Gastrocnemius medialis (tissue), 4 donors: ENCODE measurements around the gene GRIK4.

Experiments
- POLR2A ChIP-seq, 2 donors: fragments of 450-650 bp; IDR thresholded peaks; one replicate each; pipeline ENCODE4 v1.6.1; 2017; ENCODE audit warnings: antibody characterized with exemption in 2 of 2, mild to moderate bottlenecking in 2 of 2, moderate library complexity in 2 of 2
- TF ChIP-seq, protein P1 (sequence below), 5 experiments: fragments of 450-650 bp in 3 of 5; fragments of 200-600 bp in 2 of 5; sonication (generic) in 2 of 5; IDR thresholded peaks in 4 of 5; conservative IDR thresholded peaks in 1 of 5; 1 replicate in 4 of 5; 2 replicates in 1 of 5; pipeline ENCODE4 v1.5.1; 2016 to 2019; ENCODE audit warnings: antibody characterized with exemption in 5 of 5, mild to moderate bottlenecking in 3 of 5, moderate library complexity in 3 of 5

DNA sequence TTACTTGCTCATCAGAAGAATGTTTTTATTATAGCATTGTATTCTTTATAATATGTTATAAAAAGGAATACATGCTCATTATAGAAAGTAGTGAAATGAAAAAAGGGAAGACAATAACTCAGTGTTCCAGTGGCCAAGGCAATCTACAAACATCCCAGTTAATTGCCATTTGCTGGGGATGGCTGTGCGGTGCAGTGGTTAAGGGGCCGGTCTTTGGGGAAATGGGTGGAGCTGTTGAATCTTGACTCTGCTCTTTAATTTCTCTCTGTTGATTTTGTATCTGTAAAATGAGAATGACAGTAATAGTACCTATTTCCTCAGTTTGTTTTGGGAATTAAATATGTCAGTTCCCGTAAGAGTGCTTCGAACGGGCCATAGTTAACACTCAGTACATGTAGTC, 299.7 kb downstream of the GRIK4 start:
- TF ChIP-seq, protein P1, sequence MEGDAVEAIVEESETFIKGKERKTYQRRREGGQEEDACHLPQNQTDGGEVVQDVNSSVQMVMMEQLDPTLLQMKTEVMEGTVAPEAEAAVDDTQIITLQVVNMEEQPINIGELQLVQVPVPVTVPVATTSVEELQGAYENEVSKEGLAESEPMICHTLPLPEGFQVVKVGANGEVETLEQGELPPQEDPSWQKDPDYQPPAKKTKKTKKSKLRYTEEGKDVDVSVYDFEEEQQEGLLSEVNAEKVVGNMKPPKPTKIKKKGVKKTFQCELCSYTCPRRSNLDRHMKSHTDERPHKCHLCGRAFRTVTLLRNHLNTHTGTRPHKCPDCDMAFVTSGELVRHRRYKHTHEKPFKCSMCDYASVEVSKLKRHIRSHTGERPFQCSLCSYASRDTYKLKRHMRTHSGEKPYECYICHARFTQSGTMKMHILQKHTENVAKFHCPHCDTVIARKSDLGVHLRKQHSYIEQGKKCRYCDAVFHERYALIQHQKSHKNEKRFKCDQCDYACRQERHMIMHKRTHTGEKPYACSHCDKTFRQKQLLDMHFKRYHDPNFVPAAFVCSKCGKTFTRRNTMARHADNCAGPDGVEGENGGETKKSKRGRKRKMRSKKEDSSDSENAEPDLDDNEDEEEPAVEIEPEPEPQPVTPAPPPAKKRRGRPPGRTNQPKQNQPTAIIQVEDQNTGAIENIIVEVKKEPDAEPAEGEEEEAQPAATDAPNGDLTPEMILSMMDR (IDR thresholded peaks at IDR 0.05 in 4 of 5, conservative IDR thresholded peaks at IDR 0.05 in 1 of 5), result no peak
- TF ChIP-seq POLR2A (IDR thresholded peaks at IDR 0.05), result no peak
